ENCODE measurements around the gene YAF2.
A peak's percentile ranks its signal among the peaks of the same experiment; 100 is the strongest.
"Not testable (repeated sequence)": the region's sequence is repeated elsewhere in the genome, so short reads cannot be mapped to it uniquely, and the experiment has no call there.

Gene YAF2

GRCh38 chr12:42237052-42237852 lies 796 bp downstream of the YAF2 start:
- Mint-ChIP-seq H3K36me3 (ENCODE audit: insufficient read depth) (peaks cover 41% of the 10 kb centered on the region), H3K4me1 (ENCODE audit: low read depth in 2 of 2) (peaks cover 33 to 44% of the 10 kb centered on the region in 2 donors), H3K27me3 (no peaks in the 10 kb centered on the region), H3K9me3 (no peaks in the 10 kb centered on the region), H3K27ac (peak overlapping the region; percentile 90 to 91), H3K4me3 (peak overlapping the region; percentile 90)
- DNase-seq, result peak; percentile 62 to 76 (median 74)
- peak; percentile 70 for ATAC-seq (replicated peaks)

GRCh38 chr12:42236017-42236416 lies 2.0 kb downstream of the YAF2 start:
- Mint-ChIP-seq H3K4me1 (ENCODE audit: low read depth in 2 of 2) (peaks cover 28 to 47% of the 10 kb centered on the region in 2 donors), H3K27me3 (no peaks in the 10 kb centered on the region), H3K36me3 (ENCODE audit: insufficient read depth) (peaks cover 41% of the 10 kb centered on the region), H3K4me3 (peak overlapping the region; percentile 62 to 70), H3K27ac (peak overlapping the region; percentile 23 to 85), H3K9me3 (no peaks in the 10 kb centered on the region)
- ATAC-seq (replicated peaks), result no peak
- no peak for DNase-seq

- peaks cover 31 to 50% of the 10 kb centered on the region in 2 donors for H3K4me1 Mint-ChIP-seq (ENCODE audit: low read depth in 2 of 2)
- no peak for ATAC-seq (replicated peaks)
- peak overlapping the region; percentile 23 to 85 for H3K27ac Mint-ChIP-seq
- no peaks in the 10 kb centered on the region for H3K27me3 Mint-ChIP-seq
- H3K9me3 Mint-ChIP-seq, result no peaks in the 10 kb centered on the region
- no peak for DNase-seq
- peak overlapping the region; percentile 62 to 70 for H3K4me3 Mint-ChIP-seq
- peaks cover 43% of the 10 kb centered on the region for H3K36me3 Mint-ChIP-seq (ENCODE audit: insufficient read depth)
Observed at GRCh38 chr12:42235426-42235825, 2.6 kb downstream of the YAF2 start.

GRCh38 chr12:42234970-42235369 lies 3.1 kb downstream of the YAF2 start:
- H3K9me3 Mint-ChIP-seq, result no peaks in the 10 kb centered on the region
- peaks cover 35 to 54% of the 10 kb centered on the region in 2 donors for H3K4me1 Mint-ChIP-seq (ENCODE audit: low read depth in 2 of 2)
- peak overlapping the region in 1 of 2 donors; percentile 70 for H3K4me3 Mint-ChIP-seq
- no peak for ATAC-seq (replicated peaks)
- peaks cover 47% of the 10 kb centered on the region for H3K36me3 Mint-ChIP-seq (ENCODE audit: insufficient read depth)
- H3K27ac Mint-ChIP-seq, result peak overlapping the region in 1 of 2 donors; percentile 23
- no peaks in the 10 kb centered on the region for H3K27me3 Mint-ChIP-seq
- no peak for DNase-seq

GRCh38 chr12:42227525-42227924 lies 10.5 kb downstream of the YAF2 start:
- not testable (repeated sequence) for H3K27me3 Mint-ChIP-seq; H3K9me3 Mint-ChIP-seq; DNase-seq; H3K4me3 Mint-ChIP-seq; H3K27ac Mint-ChIP-seq; ATAC-seq (replicated peaks)
- peaks cover 16 to 37% of the 10 kb centered on the region in 2 donors for H3K4me1 Mint-ChIP-seq (ENCODE audit: low read depth in 2 of 2)
- H3K36me3 Mint-ChIP-seq (ENCODE audit: insufficient read depth), result peaks cover 29% of the 10 kb centered on the region

GRCh38 chr12:42224501-42224900 lies 13.5 kb downstream of the YAF2 start:
- Mint-ChIP-seq H3K4me1 (ENCODE audit: low read depth in 2 of 2) (peaks cover 22 to 43% of the 10 kb centered on the region in 2 donors), H3K36me3 (ENCODE audit: insufficient read depth) (peaks cover 20% of the 10 kb centered on the region)
- H3K27ac Mint-ChIP-seq; H3K4me3 Mint-ChIP-seq; H3K9me3 Mint-ChIP-seq; DNase-seq; ATAC-seq (replicated peaks); H3K27me3 Mint-ChIP-seq: not testable (repeated sequence)

- H3K9me3 Mint-ChIP-seq, result no peaks in the 10 kb centered on the region
- H3K36me3 Mint-ChIP-seq (ENCODE audit: insufficient read depth), result peaks cover 20% of the 10 kb centered on the region
- ATAC-seq (replicated peaks) (no peak), DNase-seq (no peak)
- no peaks in the 10 kb centered on the region for H3K27me3 Mint-ChIP-seq
- H3K27ac Mint-ChIP-seq, result peak overlapping the region; percentile 41 to 77
- H3K4me3 Mint-ChIP-seq, result no peak overlapping the region
- H3K4me1 Mint-ChIP-seq (ENCODE audit: low read depth in 2 of 2), result peaks cover 25 to 52% of the 10 kb centered on the region in 2 donors
Observed at GRCh38 chr12:42222724-42223123, 15.3 kb downstream of the YAF2 start.

GRCh38 chr12:42221726-42222125 lies 16.3 kb downstream of the YAF2 start:
- H3K27ac Mint-ChIP-seq, result no peak overlapping the region

GRCh38 chr12:42217656-42218055 lies 20.4 kb downstream of the YAF2 start:
- H3K36me3 Mint-ChIP-seq (ENCODE audit: insufficient read depth), result peaks cover 11% of the 10 kb centered on the region
- no peak overlapping the region for H3K27ac Mint-ChIP-seq
- ATAC-seq (replicated peaks) (no peak), DNase-seq (no peak)
- no peaks in the 10 kb centered on the region for H3K9me3 Mint-ChIP-seq
- H3K4me1 Mint-ChIP-seq (ENCODE audit: low read depth in 2 of 2), result peaks cover 30 to 49% of the 10 kb centered on the region in 2 donors
- H3K4me3 Mint-ChIP-seq, result no peak overlapping the region
- no peaks in the 10 kb centered on the region for H3K27me3 Mint-ChIP-seq

More at GRCh38 chr12:42221726-42222125, 16.3 kb downstream of the YAF2 start:
- Mint-ChIP-seq H3K9me3 (no peaks in the 10 kb centered on the region), H3K4me1 (ENCODE audit: low read depth in 2 of 2) (peaks cover 27 to 57% of the 10 kb centered on the region in 2 donors), H3K36me3 (ENCODE audit: insufficient read depth) (peaks cover 19% of the 10 kb centered on the region), H3K27me3 (no peaks in the 10 kb centered on the region), H3K4me3 (peak overlapping the region in 1 of 2 donors; percentile 11)
- ATAC-seq (replicated peaks) (no peak), DNase-seq (no peak)

- ATAC-seq (replicated peaks) (no peak), DNase-seq (no peak)
- H3K27ac Mint-ChIP-seq, result peak overlapping the region in 1 of 2 donors; percentile 8
- H3K27me3 Mint-ChIP-seq, result no peaks in the 10 kb centered on the region
- H3K4me1 Mint-ChIP-seq (ENCODE audit: low read depth in 2 of 2), result peaks cover 25 to 42% of the 10 kb centered on the region in 2 donors
- H3K4me3 Mint-ChIP-seq, result no peak overlapping the region
- H3K36me3 Mint-ChIP-seq (ENCODE audit: insufficient read depth), result peaks cover 12% of the 10 kb centered on the region
- H3K9me3 Mint-ChIP-seq, result no peaks in the 10 kb centered on the region
Observed at GRCh38 chr12:42216737-42217136, 21.3 kb downstream of the YAF2 start.

- DNase-seq; H3K4me3 Mint-ChIP-seq; ATAC-seq (replicated peaks); H3K27me3 Mint-ChIP-seq; H3K9me3 Mint-ChIP-seq: not testable (repeated sequence)
- Mint-ChIP-seq H3K36me3 (ENCODE audit: insufficient read depth) (peaks cover 17% of the 10 kb centered on the region), H3K27ac (peak overlapping the region; percentile 11 to 36), H3K4me1 (ENCODE audit: low read depth in 2 of 2) (peaks cover 19 to 34% of the 10 kb centered on the region in 2 donors)
Observed at GRCh38 chr12:42215759-42216158, 22.3 kb downstream of the YAF2 start.

GRCh38 chr12:42213954-42214426 lies 24.1 kb downstream of the YAF2 start:
- ATAC-seq (replicated peaks) (no peak), DNase-seq (no peak)
- H3K4me1 Mint-ChIP-seq (ENCODE audit: low read depth in 2 of 2), result peaks cover 10 to 21% of the 10 kb centered on the region in 2 donors
- peak overlapping the region in 1 of 2 donors; percentile 2 for H3K27ac Mint-ChIP-seq
- no peaks in the 10 kb centered on the region for H3K9me3 Mint-ChIP-seq
- no peaks in the 10 kb centered on the region for H3K27me3 Mint-ChIP-seq
- peaks cover 20% of the 10 kb centered on the region for H3K36me3 Mint-ChIP-seq (ENCODE audit: insufficient read depth)
- H3K4me3 Mint-ChIP-seq, result no peak overlapping the region

- Mint-ChIP-seq H3K4me3 (no peak overlapping the region), H3K9me3 (no peaks in the 10 kb centered on the region), H3K4me1 (ENCODE audit: low read depth in 2 of 2) (peaks cover 15 to 23% of the 10 kb centered on the region in 2 donors), H3K27me3 (no peaks in the 10 kb centered on the region), H3K36me3 (ENCODE audit: insufficient read depth) (peaks cover 21% of the 10 kb centered on the region), H3K27ac (peak overlapping the region in 1 of 2 donors; percentile 9)
- ATAC-seq (replicated peaks), result no peak
- DNase-seq, result no peak
Observed at GRCh38 chr12:42213023-42213422, 25.0 kb downstream of the YAF2 start.

- Mint-ChIP-seq H3K36me3 (ENCODE audit: insufficient read depth) (peaks cover 38% of the 10 kb centered on the region), H3K4me1 (ENCODE audit: low read depth in 2 of 2) (peaks cover 5 to 11% of the 10 kb centered on the region in 2 donors), H3K4me3 (peak overlapping the region in 1 of 2 donors; percentile 25), H3K27me3 (no peaks in the 10 kb centered on the region), H3K27ac (peak overlapping the region in 1 of 2 donors; percentile 56), H3K9me3 (no peaks in the 10 kb centered on the region)
- ATAC-seq (replicated peaks) (no peak), DNase-seq (no peak)
Observed at GRCh38 chr12:42208574-42208973, 29.5 kb downstream of the YAF2 start.

Measured in effector memory CD8-positive, alpha-beta T cell (primary cell).